GM18508 (cell line): ENCODE measurements around the gene LAMA2.

Experiments
- ATAC-seq: cut with Tn5 transposase; IDR thresholded peaks from one replicate; pipeline ENCODE4 v1.9.1; 2021; ENCODE audit warnings: moderate number of reproducible peaks; ENCODE audit not compliant: insufficient read depth, unreplicated experiment

LAMA2 gene

DNA sequence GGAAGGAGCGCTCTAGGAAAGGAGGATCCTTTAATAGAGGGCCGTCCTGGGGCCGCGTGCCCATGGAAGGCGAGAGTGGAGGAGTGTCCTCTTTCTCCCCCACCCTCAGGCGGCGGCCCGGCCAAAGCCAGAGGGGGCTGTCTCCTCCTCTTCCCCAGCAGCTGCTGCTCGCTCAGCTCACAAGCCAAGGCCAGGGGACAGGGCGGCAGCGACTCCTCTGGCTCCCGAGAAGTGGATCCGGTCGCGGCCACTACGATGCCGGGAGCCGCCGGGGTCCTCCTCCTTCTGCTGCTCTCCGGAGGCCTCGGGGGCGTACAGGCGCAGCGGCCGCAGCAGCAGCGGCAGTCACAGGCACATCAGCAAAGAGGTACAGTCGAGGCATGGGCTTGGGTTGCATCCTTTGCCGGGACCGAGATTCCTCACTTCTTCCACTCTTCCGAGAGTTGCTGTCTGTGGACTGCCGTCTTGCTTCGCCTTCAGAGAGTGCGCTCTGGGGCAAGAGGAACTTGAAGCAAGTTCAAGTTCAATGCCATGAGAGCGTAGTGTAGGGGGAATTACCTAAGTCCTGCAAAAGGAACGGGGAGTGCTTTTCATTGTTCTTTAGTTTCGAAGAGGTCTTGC, at the start of gene LAMA2:
LAMA2 (plus strand) TSS at position 148 of the 621 bp plus-strand sequence; CDS start at position 256, 108 bp downstream.
- no peak for ATAC-seq

GRCh38 chr6:128836761-128837160, 46.2 kb upstream of the LAMA2 start:
- ATAC-seq: no peak

DNA sequence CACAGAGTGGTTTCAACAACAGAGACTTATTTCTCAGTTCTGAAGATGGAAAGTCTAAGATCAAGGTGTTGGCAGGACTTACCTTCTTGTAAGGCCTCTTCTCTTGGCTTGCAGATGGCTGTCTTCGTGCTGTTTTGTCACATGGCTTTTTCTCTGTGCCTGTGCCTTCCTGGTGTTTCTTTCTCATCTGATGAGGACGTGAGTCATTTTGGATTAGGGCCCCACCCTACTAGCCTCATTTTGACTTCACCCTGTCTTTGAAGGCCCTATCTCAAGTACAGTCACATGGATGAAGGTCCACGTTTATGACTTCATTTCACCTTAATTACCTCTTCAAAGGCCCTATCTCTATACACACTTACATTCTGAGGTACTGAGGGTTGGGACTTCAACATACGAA, 41.4 kb upstream of the LAMA2 start:
- no peak for ATAC-seq

DNA sequence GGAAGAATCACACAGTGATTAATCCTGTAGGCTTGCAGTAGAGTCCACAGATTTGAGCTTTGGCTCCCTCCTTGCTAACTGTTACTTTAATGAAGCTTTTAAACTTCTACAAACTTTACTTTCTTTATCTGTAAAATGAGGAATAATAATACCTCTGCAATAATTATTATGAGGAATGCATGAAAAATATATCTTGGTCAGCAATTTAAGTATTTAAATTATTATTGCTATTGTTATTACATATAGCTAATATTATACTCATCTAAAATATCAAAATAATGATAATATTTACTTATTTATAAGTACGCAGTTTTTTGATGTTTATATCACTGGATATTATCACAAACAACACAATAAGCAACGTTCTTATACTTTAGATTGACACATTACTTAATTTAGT, 38.3 kb upstream of the LAMA2 start:
- no peak for ATAC-seq

- ATAC-seq: no peak
Measured at GRCh38 chr6:128847431-128848210, 35.3 kb upstream of the LAMA2 start.

- no peak for ATAC-seq
Measured at GRCh38 chr6:128848212-128848935, 34.6 kb upstream of the LAMA2 start.

- no peak for ATAC-seq
Measured at GRCh38 chr6:128855581-128856085, 27.3 kb upstream of the LAMA2 start.

DNA sequence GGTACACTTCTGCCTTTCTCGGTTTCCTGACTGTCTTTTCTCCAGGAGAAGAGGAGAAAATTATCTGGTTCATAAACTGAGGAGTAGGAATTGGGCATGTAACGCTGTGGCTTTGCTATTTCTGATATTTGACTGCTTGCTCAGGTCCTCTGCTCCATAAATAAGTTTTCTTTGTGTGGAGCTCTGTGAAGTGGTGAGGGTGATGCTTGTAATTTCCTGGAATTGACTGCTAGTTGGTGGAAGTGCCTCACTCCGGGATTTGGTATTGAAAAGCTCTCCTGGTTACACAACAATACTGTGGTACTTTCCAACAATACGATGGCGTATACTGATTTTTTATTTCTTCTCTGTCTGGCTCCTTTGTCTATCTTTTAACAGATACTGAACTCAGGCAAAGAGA, 25.1 kb upstream of the LAMA2 start:
- no peak for ATAC-seq

GRCh38 chr6:128860782-128861181, 22.2 kb upstream of the LAMA2 start:
- ATAC-seq: no peak

DNA sequence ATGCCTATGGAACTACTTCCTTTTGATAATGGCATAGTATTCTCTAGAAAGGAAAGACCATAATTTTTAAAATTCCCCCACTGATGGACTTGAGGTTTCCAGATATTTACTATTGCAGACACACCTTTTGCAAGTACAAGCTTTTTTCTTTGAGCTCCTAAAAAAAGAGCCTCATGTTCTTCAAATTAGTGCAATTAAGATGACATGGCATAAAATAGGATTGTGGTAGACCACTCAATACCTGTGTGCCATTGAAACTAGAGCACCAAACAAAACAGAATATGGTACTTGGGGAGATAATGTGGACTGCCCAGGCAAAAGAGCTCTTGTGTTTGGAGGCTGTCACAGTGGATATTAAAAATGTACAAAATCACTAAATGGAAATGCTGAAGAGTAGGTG, 19.0 kb upstream of the LAMA2 start:
- no peak for ATAC-seq

GRCh38 chr6:128870746-128871145, 12.2 kb upstream of the LAMA2 start:
- no peak for ATAC-seq

GRCh38 chr6:128874863-128875262, 8.1 kb upstream of the LAMA2 start:
- no peak for ATAC-seq

DNA sequence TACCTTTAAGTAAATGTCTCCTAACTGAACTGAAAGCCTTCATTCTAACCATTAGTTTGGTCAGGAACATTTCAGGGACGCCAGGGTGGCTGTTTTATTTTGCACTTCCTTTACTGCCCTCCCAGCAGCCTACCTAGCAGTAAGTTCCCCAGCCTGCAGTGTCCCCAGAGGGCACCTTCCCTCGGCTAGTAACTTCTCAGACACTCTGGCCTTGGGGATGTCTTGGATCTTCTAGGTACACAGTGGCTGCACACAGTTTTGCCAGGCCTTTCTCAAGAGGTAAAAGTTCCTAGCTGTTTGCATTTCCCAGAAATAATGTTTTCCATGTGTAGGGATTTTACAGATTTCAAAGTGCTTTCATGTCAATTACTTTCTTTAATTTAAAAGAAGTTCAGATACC, 378 bp upstream of the LAMA2 start:
- ATAC-seq: no peak

GRCh38 chr6:128883906-128884305, 968 bp downstream of the LAMA2 start:
- no peak for ATAC-seq

DNA sequence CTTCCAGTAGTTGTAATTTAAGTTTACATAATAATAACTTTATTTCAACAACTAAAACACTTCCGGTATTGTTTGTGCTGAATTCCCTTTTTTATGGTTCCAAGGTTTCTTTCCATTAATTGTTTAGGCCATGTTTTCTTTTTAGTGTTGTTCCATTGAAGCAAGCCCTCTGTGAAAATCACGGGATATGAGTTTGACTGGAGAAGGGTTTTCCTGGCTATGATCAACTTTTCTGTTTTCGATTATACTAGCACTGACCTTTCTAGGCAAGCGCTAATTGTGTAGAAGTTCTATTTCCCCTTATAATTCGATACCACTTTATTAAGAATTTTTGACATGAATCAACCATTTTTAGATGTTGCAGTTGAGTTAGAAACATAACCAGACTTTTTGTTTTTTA, 2.4 kb downstream of the LAMA2 start:
- no peak for ATAC-seq

DNA sequence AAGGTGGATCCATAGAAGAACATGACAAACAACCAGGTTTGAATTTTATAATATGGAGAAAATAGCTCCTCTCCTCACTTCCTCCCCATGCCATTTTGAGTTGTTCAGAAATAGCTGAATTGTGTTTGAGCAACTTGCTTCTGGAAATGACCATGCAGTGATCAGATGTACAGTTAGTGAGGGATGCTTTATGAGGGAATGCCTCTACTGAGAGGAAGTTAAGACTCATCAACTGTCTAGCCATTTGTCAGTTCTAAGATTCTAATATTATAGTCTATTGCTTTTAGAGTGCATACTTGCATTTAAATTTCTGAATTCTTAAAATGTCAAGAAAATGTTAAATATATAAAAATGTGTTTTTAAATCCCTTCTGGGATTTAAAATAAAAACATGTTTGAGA, 3.8 kb downstream of the LAMA2 start:
- ATAC-seq: no peak

DNA sequence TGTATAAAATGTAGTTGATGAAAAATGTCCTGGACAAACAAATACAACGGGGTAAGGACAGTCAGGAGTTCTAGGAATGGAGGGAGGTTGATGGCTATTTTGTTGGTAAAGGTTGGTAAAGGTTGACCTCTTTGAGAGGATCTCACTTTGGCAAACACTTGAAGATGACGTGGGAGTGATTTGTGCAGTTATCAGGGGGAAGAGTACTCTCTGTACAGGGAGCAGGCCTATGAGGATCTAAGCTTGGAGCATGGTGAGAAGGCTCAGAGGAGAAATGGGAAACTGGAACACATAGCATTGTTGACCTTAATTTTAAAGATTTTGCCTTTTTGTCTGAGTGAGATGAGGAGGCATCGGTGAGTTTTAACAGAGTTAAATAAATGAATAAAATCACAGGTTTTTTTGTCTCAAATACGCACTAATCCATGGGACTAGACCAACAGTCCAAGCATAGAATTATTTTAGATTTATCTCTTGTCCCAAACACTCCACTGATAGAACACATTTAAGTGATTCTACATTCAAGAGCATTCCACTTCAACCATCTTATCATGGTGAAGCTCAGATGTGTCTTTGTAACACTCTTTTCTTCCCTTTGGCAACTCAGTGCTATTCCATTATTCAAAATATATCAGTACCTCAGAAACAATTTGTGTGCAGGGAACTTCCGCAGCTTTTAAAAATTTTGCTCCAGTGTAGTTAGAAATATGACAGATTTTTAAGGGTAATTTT, 5.7 kb downstream of the LAMA2 start:
- ATAC-seq: no peak

- ATAC-seq: no peak
Measured at GRCh38 chr6:128889870-128890269, 6.9 kb downstream of the LAMA2 start.

GRCh38 chr6:128892079-128892478, 9.1 kb downstream of the LAMA2 start:
- no peak for ATAC-seq

DNA sequence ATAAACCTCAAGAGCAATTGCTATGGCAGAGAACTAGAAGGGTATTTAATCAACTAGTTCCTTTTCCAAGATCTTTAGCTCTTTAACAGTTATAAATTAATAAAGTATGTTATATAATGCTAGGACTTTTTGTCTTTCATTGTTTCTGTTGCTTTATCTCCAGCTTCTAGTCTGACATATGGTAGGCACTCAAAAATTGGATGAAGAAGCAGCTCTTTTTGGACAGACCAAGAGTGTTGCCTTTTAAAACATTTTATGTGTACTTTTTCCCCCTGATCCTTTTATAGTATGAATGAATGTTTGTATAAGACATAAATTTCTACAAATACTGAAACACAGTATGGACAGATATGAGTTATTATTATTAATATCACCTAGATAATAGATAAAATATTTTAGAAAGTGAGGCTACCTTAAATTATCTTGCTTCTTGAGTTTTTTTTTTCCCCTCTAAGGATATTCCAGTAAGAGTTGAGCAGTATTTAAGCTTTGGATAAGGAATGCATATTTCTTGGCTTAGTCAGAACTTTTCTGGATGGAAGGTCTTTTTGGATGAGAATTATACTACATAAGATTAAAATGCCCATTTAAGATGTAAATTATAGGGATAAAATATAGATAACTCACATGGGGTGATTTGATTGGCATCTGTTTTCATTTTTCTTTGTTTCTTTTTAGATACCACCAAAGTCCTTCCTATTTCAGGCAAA, 16.6 kb downstream of the LAMA2 start:
- no peak for ATAC-seq
